Neural progenitor cell (in vitro differentiated cells): ENCODE data around the gene OR6M1.

ENCODE experiments used
- CTCF ChIP-seq: fragments of 200-600 bp; sonication (generic); IDR thresholded peaks from 2 replicates; pipeline ENCODE4 v1.5.1; 2017; ENCODE audit warnings: antibody characterized with exemption, mild to moderate bottlenecking
- EZH2 ChIP-seq: fragments of 200-600 bp; sonication (generic); IDR thresholded peaks from 2 replicates; pipeline ENCODE4 v1.6.1; 2017; ENCODE audit warnings: antibody characterized with exemption, mild to moderate bottlenecking, moderate library complexity
- EZH2phosphoT487 ChIP-seq: fragments of 200-600 bp; sonication (generic); IDR thresholded peaks from 2 replicates; pipeline ENCODE4 v1.6.1; 2017; ENCODE audit warnings: antibody characterized with exemption

- TF ChIP-seq CTCF = no peak
- TF ChIP-seq EZH2phosphoT487 = no peak
- TF ChIP-seq EZH2 = no peak
These were observed 33.1 kb downstream of the OR6M1 start for GRCh38 chr11:123773026-123773425.
